GM19025 (cell line): Measurements from ENCODE around the gene SERTAD2.

Experiments used
- ATAC-seq: cut with Tn5 transposase; IDR thresholded peaks from one replicate; pipeline ENCODE4 v1.9.1; 2021; ENCODE audit warnings: mild to moderate bottlenecking, low read depth, moderate library complexity; ENCODE audit not compliant: unreplicated experiment

SERTAD2 gene

GRCh38 chr2:64591188-64591587 is 62.5 kb downstream of the SERTAD2 start:
- no peak for ATAC-seq

- no peak for ATAC-seq
These were observed 66.2 kb downstream of the SERTAD2 start for GRCh38 chr2:64587561-64587960.

- no peak for ATAC-seq
These were observed 66.7 kb downstream of the SERTAD2 start for GRCh38 chr2:64586883-64587481.

- no peak for ATAC-seq
These were observed 67.7 kb downstream of the SERTAD2 start for GRCh38 chr2:64586054-64586453.

GRCh38 chr2:64582774-64583340 is 70.9 kb downstream of the SERTAD2 start:
- peak; percentile 90 for ATAC-seq

GRCh38 chr2:64581777-64582539 is 71.8 kb downstream of the SERTAD2 start:
- peak; percentile 24 for ATAC-seq
